Measurements from ENCODE around the gene CCDC86.

DNA sequence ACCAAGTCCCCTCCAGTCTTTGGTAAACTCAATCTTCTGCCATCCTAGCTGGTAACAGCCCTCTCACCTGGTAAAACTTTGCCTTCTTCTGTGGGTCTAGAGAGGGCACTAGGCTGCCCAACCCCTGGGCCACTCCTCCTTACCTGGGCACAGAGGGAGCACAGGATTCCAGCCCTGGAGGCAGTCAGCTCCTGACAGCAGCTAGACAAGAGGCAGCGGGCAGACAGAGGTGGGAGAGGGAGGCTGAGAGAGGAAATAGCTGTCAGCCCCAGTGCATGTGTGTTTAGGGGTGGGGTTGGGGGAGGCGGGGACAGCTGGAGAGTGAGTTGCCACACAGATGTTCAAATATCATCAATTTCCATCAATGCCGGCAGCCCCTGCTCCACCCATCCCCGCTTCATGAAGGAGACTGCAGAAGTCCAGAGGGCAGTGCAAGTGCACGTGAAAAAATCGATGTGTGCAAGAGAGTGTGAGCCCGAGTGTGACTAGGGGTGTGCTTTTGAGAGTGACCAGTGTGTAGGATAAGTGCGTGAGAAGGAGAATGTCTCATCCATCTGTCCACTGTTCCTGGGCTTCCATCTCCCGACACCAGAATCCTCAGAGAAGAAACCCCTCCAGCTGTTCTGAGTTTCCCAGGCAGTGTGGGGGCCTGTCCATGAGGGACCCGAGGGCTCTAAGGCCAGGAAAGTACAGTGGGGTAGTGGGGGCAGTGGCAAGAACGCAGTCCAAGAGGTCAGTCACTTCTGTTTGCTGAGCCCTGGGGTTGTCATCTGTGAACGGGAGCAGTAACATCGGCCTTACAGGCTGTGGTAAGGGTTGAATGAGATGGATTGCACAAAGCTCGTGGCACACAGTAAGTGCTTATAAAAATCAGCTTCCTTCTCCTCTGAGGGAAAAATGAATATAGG is 14.1 kb downstream of the CCDC86 start, which contains the start of gene PTGDR2:
- no peak for TF ChIP-seq CBFB (IDR thresholded peaks at IDR 0.05; ENCODE audit: low read depth)
- TF ChIP-seq CREB1 (IDR thresholded peaks at IDR 0.05; ENCODE audit: low read depth), result no peak
- no peak for TF ChIP-seq JUNB (IDR thresholded peaks at IDR 0.05)
- TF ChIP-seq, protein P1, sequence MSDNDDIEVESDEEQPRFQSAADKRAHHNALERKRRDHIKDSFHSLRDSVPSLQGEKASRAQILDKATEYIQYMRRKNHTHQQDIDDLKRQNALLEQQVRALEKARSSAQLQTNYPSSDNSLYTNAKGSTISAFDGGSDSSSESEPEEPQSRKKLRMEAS (IDR thresholded peaks at IDR 0.05; ENCODE audit: low read depth, low read length), result no peak
- no peak for TF ChIP-seq TCF3 (IDR thresholded peaks at IDR 0.05; ENCODE audit: borderline replicate concordance, insufficient read depth, low read depth, low read length)
- no peak for TF ChIP-seq HDAC6 (IDR thresholded peaks at IDR 0.05; ENCODE audit: unreplicated experiment)
- no peak for TF ChIP-seq EZH2 (IDR thresholded peaks at IDR 0.05; ENCODE audit: borderline replicate concordance, control insufficient read depth, low read depth, low read length)

Measured in GM12878 (cell line).